Body of pancreas (tissue), 4 donors: ENCODE measurements around the gene DHRS7. TPM values are rescaled to one million over a fixed set of nuclear protein-coding genes. Genes with fewer than 3 reads are reported as not detected.

ENCODE experiments used
- ATAC-seq: fragments of 150-250 bp; one replicate; pipeline ENCODE4 v1.9.1; 2016
- DNase-seq, 4 donors: peaks; one replicate each; pipeline ENCODE4 v3.0.0-alpha.2; 2019
- H3K27ac ChIP-seq, 4 donors: fragments of 200-600 bp; sonication (generic); 1 replicate in 3 of 4; 2 replicates in 1 of 4; pipeline versions ENCODE4 v1.5.1 to v1.6.1; 2016 to 2019; ENCODE audit warnings: mild to moderate bottlenecking in 1 of 4, mixed read lengths in 1 of 4, moderate library complexity in 1 of 4
- H3K27me3 ChIP-seq, 2 donors: fragments of 200-600 bp; sonication (generic); one replicate each; pipeline ENCODE4 v1.6.0; 2016; ENCODE audit warnings: mild to moderate bottlenecking in 1 of 2
- H3K36me3 ChIP-seq, 2 donors: fragments of 200-600 bp; sonication (generic); replicated peaks in 1 of 2; 2 replicates each; pipeline ENCODE4 v1.5.1; 2016; ENCODE audit warnings: low read depth in 2 of 2; ENCODE audit not compliant: insufficient read depth in 1 of 2
- H3K4me1 ChIP-seq: fragments of 200-600 bp; sonication (generic); one replicate; pipeline ENCODE4 v1.6.0; 2016
- H3K4me3 ChIP-seq, 2 donors: fragments of 200-600 bp; sonication (generic); 1 replicate in 1 of 2; 2 replicates in 1 of 2; pipeline ENCODE4 v1.5.1; 2016 to 2019
- H3K9me3 ChIP-seq, 3 donors: fragments of 200-600 bp; sonication (generic); 1 replicate in 2 of 3; 2 replicates in 1 of 3; pipeline ENCODE4 v1.5.1; 2016
- CTCF ChIP-seq, 7 experiments: fragments of 450-650 bp in 4 of 7; fragments of 200-600 bp in 3 of 7; sonication (generic) in 3 of 7; IDR thresholded peaks; one replicate each; pipeline ENCODE4 v1.5.1; 2016 to 2019; ENCODE audit warnings: antibody characterized with exemption in 7 of 7
- POLR2A ChIP-seq, 3 donors: fragments of 450-650 bp; IDR thresholded peaks; one replicate each; pipeline ENCODE4 v1.6.1; 2016; ENCODE audit warnings: antibody characterized with exemption in 3 of 3, mild to moderate bottlenecking in 2 of 3
- WGBS, 2 donors: methylation state at CpG; one replicate each; pipeline ENCODE4 v1.1.5; 2017; 5-methylcytosine and 5-hydroxymethylcytosine counted together
- intact Hi-C: fragments of 100-400 bp; cut with DNase I; formaldehyde crosslinking; loops from one replicate; pipeline ENCODE4 v1.15.1; 2023
- total RNA-seq, 2 donors: library from RNA; depleted of rRNA; stranded (reverse); fragments of >200 nt; gene quantifications; one replicate each; pipeline ENCODE4 v1.1.0, GENCODE V29; 2016

Gene DHRS7
- total RNA-seq, 2 donors from 2014 or later: 67.7 to 97.6 TPM

DNA sequence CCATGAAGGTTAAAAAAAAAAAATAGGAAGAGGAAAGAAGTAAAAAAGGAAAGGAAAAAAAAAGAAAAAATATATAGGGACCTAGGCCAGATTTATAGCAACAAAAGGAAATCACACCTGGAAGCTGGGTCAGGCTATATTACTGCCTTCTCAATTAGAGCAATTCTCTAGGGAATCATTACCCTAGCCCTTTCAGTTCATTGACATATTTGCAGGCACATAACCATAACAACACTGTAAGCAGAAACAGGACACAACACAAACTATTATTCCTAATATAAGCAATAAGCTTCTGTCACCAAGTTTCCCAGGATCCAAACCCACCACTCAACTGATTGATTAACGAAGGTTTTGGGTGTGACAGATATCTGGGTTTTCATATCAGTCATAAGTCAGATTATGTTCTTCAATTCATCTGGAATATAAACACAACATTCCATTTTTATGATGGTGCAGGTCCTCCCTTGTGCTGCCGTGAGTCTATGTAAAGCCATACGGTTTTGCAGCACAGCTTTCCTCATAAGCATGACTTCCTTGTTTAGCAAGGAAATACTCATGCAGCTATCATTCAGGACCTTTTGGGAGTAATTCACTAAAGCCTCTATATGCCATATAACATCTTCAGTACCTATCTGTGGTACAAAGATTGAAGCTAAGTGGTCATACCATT, 69.3 kb downstream of the DHRS7 start:
- TF ChIP-seq CTCF (IDR thresholded peaks at IDR 0.05) (no peak), POLR2A (IDR thresholded peaks at IDR 0.05) (no peak)
- no peaks in the 10 kb centered on the region for H3K36me3 ChIP-seq
- no peaks in the 10 kb centered on the region for H3K27me3 ChIP-seq
- ATAC-seq (no peak), DNase-seq (no peak)
- no peaks in the 10 kb centered on the region for H3K9me3 ChIP-seq
- no peak overlapping the region for H3K27ac ChIP-seq
- H3K4me1 ChIP-seq: peaks cover 23% of the 10 kb centered on the region
- intact Hi-C loops: no loop called here
- no peak overlapping the region for H3K4me3 ChIP-seq
- WGBS, 2 donors: 46 to 55% methylated on average over 3 of the region's 3 CpGs

DNA sequence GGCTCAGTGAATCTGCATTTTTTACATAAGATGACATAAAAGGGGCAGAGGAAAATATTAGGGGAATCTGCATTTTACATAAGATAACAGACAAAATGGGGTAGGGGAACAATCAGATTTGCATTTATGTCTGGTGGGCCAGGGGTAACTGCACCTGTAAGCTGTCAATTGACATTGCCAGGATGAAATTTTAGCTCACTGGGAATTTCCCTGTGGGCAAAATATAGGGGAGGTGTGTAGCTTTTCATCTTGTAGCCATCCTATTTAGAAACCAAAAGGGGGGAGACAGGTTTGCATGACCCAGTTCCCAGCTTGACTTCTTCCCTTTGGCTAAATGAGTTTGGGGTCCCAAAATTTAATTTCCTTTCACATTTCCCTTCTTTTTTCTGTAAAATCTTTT, 70.0 kb downstream of the DHRS7 start:
- Histone ChIP-seq H3K4me3 (no peak overlapping the region), H3K27me3 (no peaks in the 10 kb centered on the region), H3K36me3 (no peaks in the 10 kb centered on the region), H3K27ac (no peak overlapping the region), H3K9me3 (no peaks in the 10 kb centered on the region), H3K4me1 (peaks cover 26% of the 10 kb centered on the region)
- ATAC-seq (no peak), DNase-seq (no peak)
- no peak for TF ChIP-seq CTCF (IDR thresholded peaks at IDR 0.05)
- no peak for TF ChIP-seq POLR2A (IDR thresholded peaks at IDR 0.05)
- intact Hi-C loops: no loop called here

DNA sequence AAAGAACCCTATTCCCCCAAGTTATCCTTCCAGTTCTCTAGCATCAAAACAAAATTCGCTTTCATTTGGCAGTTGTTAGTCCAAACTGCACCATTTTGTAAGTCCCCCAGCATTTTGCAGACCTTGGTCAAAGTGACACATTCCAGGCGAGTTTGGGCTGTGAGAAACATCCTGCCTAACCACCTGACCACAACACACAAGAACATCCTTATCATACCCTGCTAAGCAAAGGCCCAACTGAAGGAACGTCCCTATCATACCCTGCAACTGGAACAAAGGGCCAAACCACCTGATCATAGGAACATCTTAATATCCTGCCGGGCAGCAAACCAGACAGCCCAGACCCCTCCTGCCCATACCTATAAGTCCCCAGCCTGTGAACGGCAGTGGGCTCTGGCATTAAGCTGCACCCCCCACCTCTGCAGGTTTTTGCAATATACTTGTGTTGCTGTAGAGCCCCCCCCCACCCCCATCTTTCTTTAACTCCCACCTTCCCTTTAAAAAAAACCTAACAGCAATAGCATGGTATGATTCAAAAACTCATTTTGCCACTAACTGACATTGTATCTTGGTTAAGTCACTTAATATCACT, 70.8 kb downstream of the DHRS7 start:
- intact Hi-C loops: no loop called here
- Histone ChIP-seq H3K4me1 (peaks cover 26% of the 10 kb centered on the region), H3K27ac (no peak overlapping the region), H3K9me3 (no peaks in the 10 kb centered on the region), H3K36me3 (no peaks in the 10 kb centered on the region), H3K4me3 (no peak overlapping the region), H3K27me3 (no peaks in the 10 kb centered on the region)
- ATAC-seq (no peak), DNase-seq (no peak)
- TF ChIP-seq CTCF (IDR thresholded peaks at IDR 0.05) (no peak), POLR2A (IDR thresholded peaks at IDR 0.05) (no peak)
- 59 to 63% methylated on average over 5 of the region's 5 CpGs for WGBS, 2 donors

Other genes with a start within 250 kb of the DHRS7 start
- gene LRRC9, start 245.3 kb downstream of the DHRS7 start, total RNA-seq: not detected
- 10 to 100 TPM; 37.6 to 71.2 TPM for gene PCNX4, start 73.5 kb downstream of the DHRS7 start, total RNA-seq
- gene PPM1A, start 83.8 kb upstream of the DHRS7 start, total RNA-seq: 10 to 100 TPM; 12.5 to 24.1 TPM